ENCODE data around the gene XYLT2. TPM values are rescaled to one million over a fixed set of nuclear protein-coding genes. Genes with fewer than 3 reads are reported as not detected.

Gene XYLT2
- total RNA-seq, 2 experiments from 2014 or later = 22.5 to 25.5 TPM

GRCh38 chr17:50372758-50373556 lies 27.0 kb downstream of the XYLT2 start, which contains the start of the genes EME1 and MRPL27:
EME1 (plus strand) TSS chr17:50373229; CDS start chr17:50375209, 1,980 bp downstream.
MRPL27 (minus strand) TSS chr17:50373184; CDS start chr17:50373170, 14 bp downstream.
- peak within 1 kb of the TSS; percentile 91 for H3K4me3 ChIP-seq (ENCODE audit: low read depth, low read length, poor library complexity, severe bottlenecking)
- H3K4me2 ChIP-seq (ENCODE audit: low read length) = peak within 1 kb of the TSS; percentile 77
- no peaks in the 10 kb centered on the region for H3K9me3 ChIP-seq (ENCODE audit: low read length)
- no peak for TF ChIP-seq EZH2phosphoT487 (IDR thresholded peaks at IDR 0.05; ENCODE audit: borderline replicate concordance, low read depth, low read length)
- intact Hi-C loops (cut with micrococcal nuclease; ENCODE audit: unreplicated experiment) = loop anchor here (1.0 kb wide), 1 partner anchor 24 kb away; the partner anchor contains the start of gene LRRC59
- ChIA-PET CTCF (ENCODE audit: unreplicated experiment) (interaction anchor here (0.6 to 1.0 kb wide), 2 partner anchors 25 to 105 kb away, joined by 3 to 4 read pairs; partner anchors contain the start of gene LRRC59), POLR2A (interaction anchor here (0.6 to 4.7 kb wide), 7 partner anchors 11 to 292 kb away, joined by 3 to 33 read pairs (median 8); partner anchors contain the start of gene LRRC59)
- peak within 1 kb of the TSS; percentile 77 for H2AFZ ChIP-seq (ENCODE audit: low read length)
- peaks cover 27% of the 10 kb centered on the region for H3K79me2 ChIP-seq (ENCODE audit: insufficient read depth, low read depth, low read length)
- peak; percentile 95 for DNase-seq (ENCODE audit: low spot score)
- peak within 1 kb of the TSS; percentile 83 for H3K27ac ChIP-seq (ENCODE audit: low read depth, low read length, poor library complexity, severe bottlenecking)
- no TSS peak for BruUV-seq (replicated peaks)
- H3K9me2 ChIP-seq (ENCODE audit: insufficient read depth, low read length) = no peaks in the 10 kb centered on the region
- no peaks in the 10 kb centered on the region for H4K20me1 ChIP-seq (ENCODE audit: insufficient read depth, low read length)
- H3K4me1 ChIP-seq (ENCODE audit: insufficient read depth, low read length, poor library complexity, severe bottlenecking) = peaks cover 15% of the 10 kb centered on the region
- peaks cover 67% of the 10 kb centered on the region for H3K36me3 ChIP-seq (ENCODE audit: insufficient read depth, low read length)

GRCh38 chr17:50373705-50374104 lies 27.8 kb downstream of the XYLT2 start:
- BruUV-seq (replicated peaks) = no TSS peak
- POLR2A ChIA-PET = interaction anchor here (0.6 to 4.7 kb wide), 7 partner anchors 8 to 293 kb away, joined by 3 to 33 read pairs (median 8); partner anchors contain the start of gene LRRC59

More at GRCh38 chr17:50373705-50374104, 27.8 kb downstream of the XYLT2 start:
- DNase-seq (ENCODE audit: low spot score) = no peak
- Histone ChIP-seq H3K4me1 (ENCODE audit: insufficient read depth, low read length, poor library complexity, severe bottlenecking) (peaks cover 15% of the 10 kb centered on the region), H3K27ac (ENCODE audit: low read depth, low read length, poor library complexity, severe bottlenecking) (peak overlapping the region; percentile 83), H3K9me2 (ENCODE audit: insufficient read depth, low read length) (no peaks in the 10 kb centered on the region), H2AFZ (ENCODE audit: low read length) (peak overlapping the region; percentile 77; the same call in 1 of the 2 replicates), H3K36me3 (ENCODE audit: insufficient read depth, low read length) (peaks cover 66% of the 10 kb centered on the region), H3K4me2 (ENCODE audit: low read length) (peak overlapping the region; percentile 77), H3K4me3 (ENCODE audit: low read depth, low read length, poor library complexity, severe bottlenecking) (peak overlapping the region; percentile 91), H3K79me2 (ENCODE audit: insufficient read depth, low read depth, low read length) (peaks cover 27% of the 10 kb centered on the region), H3K9me3 (ENCODE audit: low read length) (no peaks in the 10 kb centered on the region), H4K20me1 (ENCODE audit: insufficient read depth, low read length) (no peaks in the 10 kb centered on the region)
- CTCF ChIA-PET (ENCODE audit: unreplicated experiment) = interaction anchor here (1.0 kb wide), 1 partner anchor 24 kb away, joined by 4 read pairs; the partner anchor contains the start of gene LRRC59
- TF ChIP-seq CTCF (conservative IDR thresholded peaks at IDR 0.05; ENCODE audit: low read length) (no peak), EZH2phosphoT487 (IDR thresholded peaks at IDR 0.05; ENCODE audit: borderline replicate concordance, low read depth, low read length) (no peak)
- intact Hi-C loops (cut with micrococcal nuclease; ENCODE audit: unreplicated experiment) = no loop called here

Measured in OCI-LY7 (cell line).